Adrenal gland (tissue), 5 donors: ENCODE measurements around the gene SLC15A4.

Experiments
- CTCF ChIP-seq, 6 experiments: fragments of 450-650 bp in 4 of 6; fragments of 200-600 bp in 2 of 6; sonication (generic) in 1 of 6; IDR thresholded peaks; 1 replicate in 5 of 6; 2 replicates in 1 of 6; pipeline versions ENCODE4 v1.5.1 to v1.8.0; 2016 to 2021; ENCODE audit warnings: antibody characterized with exemption in 6 of 6, mild to moderate bottlenecking in 2 of 6, moderate library complexity in 1 of 6
- POLR2A ChIP-seq, 2 donors: fragments of 450-650 bp; IDR thresholded peaks; one replicate each; pipeline ENCODE4 v1.6.1; 2017; ENCODE audit warnings: antibody characterized with exemption in 2 of 2, mild to moderate bottlenecking in 2 of 2, moderate library complexity in 1 of 2
- donor health status: DM: no; HTN: no; CAD: no.

- no peak for TF ChIP-seq CTCF (IDR thresholded peaks at IDR 0.05)
- TF ChIP-seq POLR2A (IDR thresholded peaks at IDR 0.05), result no peak
Measured at GRCh38 chr12:128766738-128767501, 56.8 kb downstream of the SLC15A4 start.
